Activated T-cell treated with anti-CD3 and anti-CD28 coated beads, Interleukin-2, amount 50 U/mL, for 72 hours (primary cell): ENCODE results near the gene SLC34A3. TPM values are rescaled to one million over a fixed set of nuclear protein-coding genes. Genes with fewer than 3 reads are reported as not detected.

Experiments used
- ATAC-seq, 2 donors: fragments of 150-1000 bp; cut with Tn5 transposase; replicated peaks in 1 of 2; 2 replicates each; pipeline ENCODE4 v1.10.0; 2021; ENCODE audit warnings: moderate library complexity in 2 of 2, mild to moderate bottlenecking in 1 of 2
- DNase-seq, 2 donors: peaks; one replicate each; pipeline ENCODE4 v3.0.0; 2021 to 2022; ENCODE audit warnings: mixed read lengths in 1 of 2
- H3K27ac Mint-ChIP-seq: one replicate; pipeline ENCODE4 v1.8.0; 2022; ENCODE audit warnings: mild to moderate bottlenecking, moderate library complexity, mixed read lengths
- H3K27me3 Mint-ChIP-seq: one replicate; pipeline ENCODE4 v1.8.0; 2022; ENCODE audit warnings: low read depth, mixed read lengths
- H3K36me3 Mint-ChIP-seq, 2 donors: one replicate each; pipeline ENCODE4 v1.8.0; 2022; ENCODE audit warnings: mixed read lengths in 2 of 2, mild to moderate bottlenecking in 1 of 2; ENCODE audit not compliant: insufficient read depth in 2 of 2
- H3K4me1 Mint-ChIP-seq: one replicate; pipeline ENCODE4 v1.8.0; 2022; ENCODE audit warnings: low read depth, mixed read lengths
- H3K4me3 Mint-ChIP-seq, 2 donors: one replicate each; pipeline ENCODE4 v1.8.0; 2022; ENCODE audit warnings: mild to moderate bottlenecking in 2 of 2, mixed read lengths in 2 of 2, moderate library complexity in 2 of 2
- H3K9me3 Mint-ChIP-seq, 2 donors: one replicate each; pipeline ENCODE4 v1.8.0; 2022; ENCODE audit warnings: mixed read lengths in 2 of 2
- total RNA-seq, 2 donors: library from RNA; stranded (reverse); gene quantifications; one replicate each; pipeline ENCODE4 v1.2.3, GENCODE V29; 2022

Gene SLC34A3
- total RNA-seq, 2 donors from 2014 or later: 0.12 to 0.14 TPM

GRCh38 chr9:137216188-137216965 lies 14.3 kb upstream of the SLC34A3 start:
- no peak overlapping the region for H3K27ac Mint-ChIP-seq
- no peak overlapping the region for H3K4me3 Mint-ChIP-seq
- H3K4me1 Mint-ChIP-seq: no peaks in the 10 kb centered on the region

GRCh38 chr9:137217276-137218211 lies 13.2 kb upstream of the SLC34A3 start:
- Mint-ChIP-seq H3K36me3 (peaks cover 0 to 2% of the 10 kb centered on the region in 2 donors), H3K4me3 (no peak overlapping the region), H3K27ac (no peak overlapping the region), H3K4me1 (no peaks in the 10 kb centered on the region), H3K27me3 (no peaks in the 10 kb centered on the region), H3K9me3 (no peaks in the 10 kb centered on the region)
- DNase-seq (no peak), ATAC-seq (no peak)

More at GRCh38 chr9:137216188-137216965, 14.3 kb upstream of the SLC34A3 start:
- ATAC-seq: no peak
- DNase-seq: no peak
- H3K27me3 Mint-ChIP-seq: no peaks in the 10 kb centered on the region
- no peaks in the 10 kb centered on the region for H3K9me3 Mint-ChIP-seq
- H3K36me3 Mint-ChIP-seq: peaks cover 0 to 2% of the 10 kb centered on the region in 2 donors

GRCh38 chr9:137218212-137218753 lies 12.4 kb upstream of the SLC34A3 start:
- H3K27me3 Mint-ChIP-seq: no peaks in the 10 kb centered on the region
- peaks cover 5% of the 10 kb centered on the region for H3K4me1 Mint-ChIP-seq
- no peak overlapping the region for H3K4me3 Mint-ChIP-seq
- no peak overlapping the region for H3K27ac Mint-ChIP-seq
- DNase-seq (no peak), ATAC-seq (no peak)
- no peaks in the 10 kb centered on the region for H3K9me3 Mint-ChIP-seq
- H3K36me3 Mint-ChIP-seq: peaks cover 0 to 2% of the 10 kb centered on the region in 2 donors

GRCh38 chr9:137218754-137219271 lies 11.9 kb upstream of the SLC34A3 start:
- H3K36me3 Mint-ChIP-seq: peaks cover 0 to 2% of the 10 kb centered on the region in 2 donors
- no peak overlapping the region for H3K4me3 Mint-ChIP-seq
- DNase-seq (no peak), ATAC-seq (no peak)
- peaks cover 5% of the 10 kb centered on the region for H3K4me1 Mint-ChIP-seq
- H3K9me3 Mint-ChIP-seq: no peaks in the 10 kb centered on the region
- H3K27me3 Mint-ChIP-seq: no peaks in the 10 kb centered on the region
- no peak overlapping the region for H3K27ac Mint-ChIP-seq

- Mint-ChIP-seq H3K27ac (no peak overlapping the region), H3K4me3 (peak overlapping the region in 1 of 2 donors; percentile 52), H3K4me1 (peaks cover 5% of the 10 kb centered on the region), H3K36me3 (peaks cover 0 to 2% of the 10 kb centered on the region in 2 donors), H3K27me3 (no peaks in the 10 kb centered on the region), H3K9me3 (no peaks in the 10 kb centered on the region)
- no peak for ATAC-seq
- DNase-seq: no peak
Measured at GRCh38 chr9:137219757-137220316, 10.9 kb upstream of the SLC34A3 start.

GRCh38 chr9:137220317-137221094 lies 10.2 kb upstream of the SLC34A3 start:
- ATAC-seq (no peak), DNase-seq (no peak)
- H3K4me3 Mint-ChIP-seq: peak overlapping the region; percentile 33 to 54
- peaks cover 5% of the 10 kb centered on the region for H3K4me1 Mint-ChIP-seq
- no peak overlapping the region for H3K27ac Mint-ChIP-seq
- H3K9me3 Mint-ChIP-seq: no peaks in the 10 kb centered on the region
- H3K27me3 Mint-ChIP-seq: no peaks in the 10 kb centered on the region
- peaks cover 0 to under 1% of the 10 kb centered on the region in 2 donors for H3K36me3 Mint-ChIP-seq

- no peaks in the 10 kb centered on the region for H3K36me3 Mint-ChIP-seq
Measured at GRCh38 chr9:137221095-137221505, 9.6 kb upstream of the SLC34A3 start.

GRCh38 chr9:137221506-137222111 lies 9.1 kb upstream of the SLC34A3 start:
- no peaks in the 10 kb centered on the region for H3K27me3 Mint-ChIP-seq
- H3K36me3 Mint-ChIP-seq: no peaks in the 10 kb centered on the region
- no peak overlapping the region for H3K27ac Mint-ChIP-seq
- DNase-seq (peak in 1 of 2 donors; percentile 29), ATAC-seq (no peak)
- H3K4me1 Mint-ChIP-seq: peaks cover 5% of the 10 kb centered on the region
- peak overlapping the region in 1 of 2 donors; percentile 22 for H3K4me3 Mint-ChIP-seq
- no peaks in the 10 kb centered on the region for H3K9me3 Mint-ChIP-seq

More at GRCh38 chr9:137221095-137221505, 9.6 kb upstream of the SLC34A3 start:
- H3K27me3 Mint-ChIP-seq: no peaks in the 10 kb centered on the region
- H3K9me3 Mint-ChIP-seq: no peaks in the 10 kb centered on the region
- ATAC-seq: no peak
- no peak overlapping the region for H3K27ac Mint-ChIP-seq
- peak overlapping the region; percentile 33 to 54 for H3K4me3 Mint-ChIP-seq
- H3K4me1 Mint-ChIP-seq: peaks cover 5% of the 10 kb centered on the region
- no peak for DNase-seq

- DNase-seq (peak in 1 of 2 donors; percentile 32), ATAC-seq (no peak)
- H3K9me3 Mint-ChIP-seq: no peaks in the 10 kb centered on the region
- peak within 1 kb of the TSS; percentile 88 to 89 for H3K4me3 Mint-ChIP-seq
- H3K36me3 Mint-ChIP-seq: no peaks in the 10 kb centered on the region
- peak within 1 kb of the TSS; percentile 70 for H3K27ac Mint-ChIP-seq
- H3K27me3 Mint-ChIP-seq: peaks cover 2% of the 10 kb centered on the region
- peaks cover 6% of the 10 kb centered on the region for H3K4me1 Mint-ChIP-seq
Measured at GRCh38 chr9:137222190-137223077, 8.3 kb upstream of the SLC34A3 start, which contains the start of gene RNF208. Gene RNF208 (minus strand): TSS chr9:137222240. CDS start chr9:137221212, 1,028 bp downstream.

- H3K27me3 Mint-ChIP-seq: peaks cover 6% of the 10 kb centered on the region
- no peaks in the 10 kb centered on the region for H3K36me3 Mint-ChIP-seq
Measured at GRCh38 chr9:137223078-137223970, 7.4 kb upstream of the SLC34A3 start.

More at GRCh38 chr9:137223078-137223970, 7.4 kb upstream of the SLC34A3 start:
- Mint-ChIP-seq H3K27ac (peak overlapping the region; percentile 70), H3K4me3 (peak overlapping the region; percentile 88 to 89), H3K4me1 (peaks cover 10% of the 10 kb centered on the region), H3K9me3 (no peaks in the 10 kb centered on the region)
- ATAC-seq (peak; percentile 86 to 88), DNase-seq (peak; percentile 98 to 99)
